HG03342 (cell line): ENCODE results near the gene VEGFC.
A peak's percentile ranks its signal among the peaks of the same experiment; 100 is the strongest.

ENCODE experiments used
- ATAC-seq: cut with Tn5 transposase; IDR thresholded peaks from one replicate; pipeline ENCODE4 v1.9.1; 2021; ENCODE audit warnings: mild to moderate bottlenecking, moderate library complexity; ENCODE audit not compliant: unreplicated experiment

Gene VEGFC

GRCh38 chr4:176799653-176800052 lies 6.9 kb upstream of the VEGFC start:
- ATAC-seq = no peak

- no peak for ATAC-seq
Measured at GRCh38 chr4:176798540-176798939, 5.8 kb upstream of the VEGFC start.

GRCh38 chr4:176795441-176795840 lies 2.7 kb upstream of the VEGFC start:
- no peak for ATAC-seq

GRCh38 chr4:176794651-176795050 lies 1.9 kb upstream of the VEGFC start:
- no peak for ATAC-seq

DNA sequence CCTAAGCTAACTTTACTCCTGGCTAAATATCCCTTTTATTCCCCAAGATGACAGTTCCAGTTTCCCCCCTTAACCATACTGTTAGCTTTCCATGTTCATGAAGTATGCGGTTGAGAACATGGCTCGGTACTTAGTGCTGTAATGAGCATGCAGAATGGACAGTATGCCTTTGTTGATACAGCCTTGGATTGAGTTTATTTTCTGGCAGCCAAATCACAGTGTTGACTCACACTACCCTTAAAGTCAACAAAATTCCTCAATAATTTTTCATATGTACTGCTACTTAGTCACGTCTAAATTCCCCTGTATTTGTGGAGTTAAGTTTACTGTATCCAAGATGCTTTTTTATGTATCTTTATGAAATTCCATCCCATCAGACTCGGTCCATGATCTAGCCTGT lies 1.4 kb upstream of the VEGFC start:
- ATAC-seq = no peak

DNA sequence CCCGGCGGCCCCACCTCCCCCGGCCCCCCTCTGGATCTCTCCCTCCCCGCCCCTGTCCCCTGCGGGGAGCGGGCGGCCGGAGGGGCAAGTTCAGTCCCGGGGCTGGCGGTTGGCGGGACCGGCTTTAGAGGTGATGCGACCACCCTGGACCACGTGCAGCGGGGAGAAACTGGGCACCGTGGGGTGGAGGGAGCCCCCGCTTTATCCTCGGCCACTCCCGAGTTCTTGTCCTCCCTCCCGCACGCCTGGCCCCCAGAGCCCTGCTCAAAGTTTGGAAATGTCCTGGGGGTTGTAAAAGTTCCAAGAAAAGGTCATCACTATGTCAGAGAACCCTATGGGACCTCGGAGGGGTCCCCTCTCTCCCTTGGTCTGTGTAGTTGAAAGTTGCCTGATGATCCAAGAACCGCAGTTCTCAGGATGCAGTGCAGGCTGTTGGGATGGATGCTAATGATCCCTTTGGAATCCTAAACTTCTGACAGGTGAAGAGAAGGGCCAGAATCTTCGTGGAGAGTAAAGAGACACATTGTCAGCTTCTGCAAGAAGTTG lies 411 bp upstream of the VEGFC start:
- no peak for ATAC-seq

DNA sequence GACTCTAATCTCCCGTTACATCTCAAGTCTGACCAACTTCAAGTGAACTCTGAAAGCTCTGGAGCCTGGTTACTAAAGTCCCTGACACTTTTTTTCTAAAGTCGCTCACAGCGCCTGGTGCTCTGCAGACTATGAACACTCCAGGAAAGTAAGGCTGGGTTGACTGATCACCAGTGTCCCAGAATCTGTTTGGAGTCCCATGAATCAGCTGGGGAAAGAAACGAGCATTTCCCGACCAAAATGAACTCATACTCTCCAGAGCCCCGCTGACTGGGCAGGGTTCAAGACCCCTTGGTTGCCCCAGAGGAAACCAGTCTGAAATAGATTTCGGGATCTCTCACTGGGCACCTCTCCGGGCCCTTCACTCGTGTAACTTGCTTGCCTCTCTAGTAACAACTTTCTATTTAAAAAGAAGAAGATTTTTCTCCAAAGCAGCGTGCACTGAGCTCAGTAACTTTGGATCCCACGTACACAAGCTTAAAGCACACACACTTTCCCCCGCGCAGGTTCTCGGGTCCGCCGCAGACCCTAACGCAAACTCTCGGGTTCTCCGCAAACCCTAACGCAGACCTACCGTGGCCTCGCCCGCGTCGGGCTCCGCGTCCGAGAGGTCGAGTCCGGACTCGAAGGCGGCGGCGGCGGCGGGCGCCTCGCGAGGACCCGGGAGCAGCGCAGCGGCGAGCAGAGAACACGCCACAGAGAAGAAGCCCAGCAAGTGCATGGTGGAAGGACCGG lies 964 bp downstream of the VEGFC start:
- no peak for ATAC-seq

GRCh38 chr4:176790398-176790797 lies 2.3 kb downstream of the VEGFC start:
- ATAC-seq = no peak

DNA sequence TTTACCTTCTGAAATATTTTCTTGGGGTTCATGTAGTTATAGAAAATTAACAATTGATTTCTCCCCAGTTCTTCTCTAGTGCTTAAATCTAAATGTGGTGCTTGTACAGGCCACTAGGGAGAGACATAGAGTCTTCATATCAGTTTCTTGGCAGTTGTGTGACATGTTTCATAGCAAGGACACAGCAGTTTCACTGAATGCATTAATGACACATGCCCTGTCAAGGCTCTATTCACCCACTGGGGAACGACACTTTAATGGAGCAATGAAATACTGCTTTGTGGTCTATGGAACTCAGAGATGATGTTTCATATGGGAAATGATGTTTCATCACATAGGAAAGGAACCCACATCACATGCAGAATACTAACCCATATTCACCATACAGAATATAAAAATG lies 2.8 kb downstream of the VEGFC start:
- peak; percentile 73 for ATAC-seq

GRCh38 chr4:176788971-176789370 lies 3.8 kb downstream of the VEGFC start:
- no peak for ATAC-seq

DNA sequence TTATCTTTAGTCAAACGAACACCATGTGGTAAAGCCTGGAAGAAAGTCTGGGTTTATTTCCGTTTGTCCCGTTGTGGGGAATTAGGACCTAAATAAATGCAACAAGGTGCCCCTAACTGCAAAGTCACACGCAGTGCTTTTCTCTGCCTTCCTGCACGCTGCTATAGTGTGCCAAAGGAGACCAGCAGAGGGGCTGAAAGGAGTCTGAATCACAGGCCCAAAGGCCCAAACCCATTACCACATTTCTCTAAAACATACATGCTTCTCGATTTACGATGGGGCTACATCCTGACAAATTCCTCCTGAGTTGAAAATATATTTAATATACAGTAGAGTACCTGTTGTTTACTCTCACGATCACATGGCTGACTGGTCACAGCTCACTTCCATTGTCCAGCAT lies 4.5 kb downstream of the VEGFC start:
- ATAC-seq = no peak

- ATAC-seq = no peak
Measured at GRCh38 chr4:176784816-176785215, 7.9 kb downstream of the VEGFC start.

DNA sequence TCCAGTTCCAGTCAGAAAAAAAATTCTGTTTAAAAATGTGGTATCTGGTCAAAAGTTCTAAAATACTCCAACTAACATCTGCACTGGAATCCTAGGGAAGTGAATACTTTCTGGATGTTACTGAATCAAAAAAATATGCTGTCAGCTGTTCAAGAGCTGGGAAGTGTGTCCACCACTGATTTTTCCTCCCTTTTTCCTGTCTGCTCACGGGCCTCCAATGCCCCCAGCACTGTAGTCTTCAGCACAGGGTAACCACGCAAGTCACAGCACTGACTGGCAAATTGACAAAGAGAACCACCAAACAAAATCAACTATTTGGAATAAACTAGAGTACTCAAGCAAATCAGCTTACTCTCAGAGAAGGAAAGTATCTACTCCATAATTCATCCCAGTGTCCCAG lies 9.9 kb downstream of the VEGFC start:
- no peak for ATAC-seq

DNA sequence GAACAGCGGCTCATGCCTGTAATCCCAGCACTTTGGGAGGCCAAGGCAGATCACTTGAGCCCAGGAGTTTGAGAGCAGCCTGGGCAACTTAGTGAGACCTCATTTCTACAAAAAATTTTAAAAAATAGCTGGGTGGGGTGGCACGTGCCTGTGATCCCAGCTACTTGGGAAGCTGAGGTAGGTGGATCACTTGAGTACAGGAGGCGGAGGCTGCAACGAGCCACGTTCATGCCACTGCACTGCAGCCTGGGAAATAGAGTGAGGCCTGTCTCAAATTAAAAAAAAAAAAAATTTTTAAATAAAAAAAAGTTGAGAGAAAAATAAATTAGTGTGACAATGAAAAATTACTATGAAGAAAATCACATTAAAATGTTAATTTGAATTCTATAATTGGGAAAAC lies 10.5 kb downstream of the VEGFC start:
- ATAC-seq = no peak

DNA sequence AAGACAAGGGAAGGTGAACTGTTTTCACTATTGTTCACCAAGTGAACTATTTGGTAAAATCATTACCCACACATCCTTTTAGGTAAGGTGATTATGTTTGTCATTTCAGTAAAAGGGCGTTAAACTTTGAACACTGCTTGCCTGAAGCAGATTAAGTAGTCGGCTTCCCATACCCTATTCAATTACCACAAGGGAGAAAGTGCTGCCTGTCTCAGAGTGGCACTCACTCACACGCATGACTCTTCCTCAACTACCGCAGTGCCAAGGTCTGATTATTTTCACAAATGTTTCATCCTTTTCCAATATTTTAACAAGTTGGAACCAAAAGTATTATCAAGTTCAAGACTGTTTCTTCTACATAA lies 11.0 kb downstream of the VEGFC start:
- ATAC-seq = no peak

DNA sequence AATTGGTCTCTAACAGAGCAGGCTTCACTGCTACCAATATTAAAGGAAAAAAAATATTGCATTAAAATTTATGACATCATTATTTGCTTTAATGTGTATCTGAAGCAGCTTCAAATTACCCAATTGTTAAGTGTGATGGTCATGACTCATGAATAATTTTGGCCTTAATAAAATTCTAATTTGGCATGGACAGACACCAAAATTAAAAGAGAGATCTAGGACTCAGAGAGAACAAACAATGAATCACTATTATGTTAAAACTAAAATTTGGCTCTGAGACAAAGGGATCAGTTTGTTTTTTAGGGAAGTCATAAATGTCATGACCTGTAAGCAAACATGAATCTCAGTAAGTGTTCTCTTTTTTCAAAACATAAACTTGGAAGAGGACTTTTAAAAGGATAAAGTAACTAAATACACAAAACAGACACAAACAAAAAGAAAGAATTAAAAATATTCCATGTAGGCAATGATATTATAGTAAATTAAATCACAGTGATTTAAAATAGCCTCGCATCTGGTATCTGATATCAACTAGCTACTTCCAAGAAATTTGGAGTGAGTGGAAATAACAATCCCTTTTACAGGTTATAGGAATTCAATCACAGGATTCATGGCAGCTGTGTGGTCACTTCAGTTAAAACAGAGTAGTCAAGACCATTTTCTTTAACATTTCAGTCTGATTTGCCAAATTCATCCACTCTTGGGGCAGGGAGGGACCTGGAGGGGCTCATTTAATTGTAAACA lies 11.6 kb downstream of the VEGFC start:
- ATAC-seq = no peak

- no peak for ATAC-seq
Measured at GRCh38 chr4:176779421-176779820, 13.3 kb downstream of the VEGFC start.

DNA sequence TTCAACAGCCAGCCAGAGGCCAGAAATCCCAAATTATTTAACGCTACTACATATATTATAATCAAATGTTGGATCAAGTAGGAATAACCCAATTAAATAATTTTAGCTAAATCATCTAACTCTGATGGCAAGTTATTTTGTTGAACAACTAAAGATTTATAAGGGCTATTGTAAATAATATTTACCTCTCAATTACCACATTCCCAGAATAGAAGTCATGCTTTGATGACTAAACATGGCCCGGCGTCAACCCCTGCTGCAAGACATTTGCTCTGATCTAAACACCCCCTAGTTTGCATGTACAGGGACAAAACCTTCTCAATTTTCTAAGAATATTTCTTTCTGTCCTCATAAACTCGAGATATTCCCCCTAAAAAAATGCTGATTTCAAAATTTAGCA lies 14.2 kb downstream of the VEGFC start:
- no peak for ATAC-seq

DNA sequence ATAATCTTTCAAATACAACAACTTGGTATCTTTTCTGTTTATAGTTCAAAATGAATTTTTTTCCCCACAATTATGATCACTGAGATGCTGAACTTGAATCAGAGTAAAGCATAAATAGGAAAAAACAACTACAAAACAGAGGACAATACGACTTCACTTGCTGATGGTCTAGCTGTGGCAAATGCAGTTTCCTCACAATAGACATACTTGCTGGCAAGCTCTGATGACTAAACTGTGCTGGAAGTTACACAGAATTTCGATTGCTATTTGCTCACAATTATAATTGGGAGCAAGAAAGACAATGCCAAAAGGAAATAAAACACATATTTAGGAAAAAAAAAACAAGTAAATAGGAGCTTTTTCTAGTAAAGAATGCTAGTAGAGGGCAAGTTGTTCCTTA lies 14.7 kb downstream of the VEGFC start:
- no peak for ATAC-seq

GRCh38 chr4:176775338-176775737 lies 17.4 kb downstream of the VEGFC start:
- ATAC-seq = no peak

DNA sequence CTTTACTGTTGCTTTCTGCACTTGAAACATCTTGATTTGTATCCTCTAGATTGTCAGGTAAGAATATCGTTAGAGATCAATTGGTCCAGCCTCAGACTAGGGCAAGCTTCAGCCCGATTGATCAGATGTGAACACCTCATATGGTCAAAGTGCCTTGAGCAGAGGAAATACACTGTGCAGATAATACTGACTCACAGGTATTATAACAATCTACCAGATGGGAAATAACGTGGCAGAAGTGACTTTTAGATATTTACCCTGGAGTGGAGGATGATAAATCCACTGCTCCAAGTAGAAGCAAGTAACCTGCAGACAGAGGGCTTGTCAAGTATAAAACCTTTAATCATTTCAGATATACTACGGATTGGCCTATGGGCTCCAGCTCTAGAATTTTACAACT lies 17.9 kb downstream of the VEGFC start:
- ATAC-seq = no peak

GRCh38 chr4:176769514-176769913 lies 23.2 kb downstream of the VEGFC start:
- ATAC-seq = no peak
